ENCODE measurements around the gene GPR146.

DNA sequence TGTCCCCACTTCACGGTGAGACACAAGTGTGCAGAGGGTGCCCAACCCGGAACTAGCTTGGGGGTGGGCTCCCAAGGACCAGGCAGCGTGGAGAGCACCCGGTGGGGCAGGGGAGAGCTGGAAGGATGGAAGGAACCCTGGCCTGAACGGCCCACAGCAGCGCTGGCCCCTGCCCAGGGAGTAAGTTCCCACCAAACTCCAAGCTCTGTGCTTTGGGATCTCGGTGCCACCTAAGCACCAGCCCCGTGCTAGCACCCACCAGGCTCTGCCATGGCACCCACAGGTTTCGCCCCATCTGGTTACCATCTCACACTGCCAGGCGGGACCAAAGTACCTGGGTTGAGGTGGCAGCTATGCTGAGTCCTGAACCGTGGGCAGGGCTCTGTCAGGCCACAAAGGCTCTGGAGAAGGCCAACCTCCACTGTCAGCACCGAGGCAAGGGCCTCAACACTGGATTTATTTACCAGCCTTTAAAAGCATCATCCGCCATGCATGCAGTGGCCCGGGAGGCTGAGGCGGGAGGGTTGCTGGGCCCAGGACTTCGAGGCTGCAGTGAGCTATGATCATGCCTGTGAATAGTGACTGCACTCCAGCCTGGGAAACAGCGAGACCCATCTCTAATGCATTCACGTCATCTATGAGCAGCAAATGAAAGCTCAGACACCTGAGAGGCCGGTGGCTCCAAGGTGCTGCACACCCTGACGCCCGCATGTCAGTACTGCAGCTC lies 59.6 kb downstream of the GPR146 start:
- no peak for TF ChIP-seq POLR2A (IDR thresholded peaks at IDR 0.05; ENCODE audit: low read length)
- TF ChIP-seq GATA1 (IDR thresholded peaks at IDR 0.05; ENCODE audit: low read depth, low read length) = no peak

Measured in erythroblast (primary cell).